ENCODE data around the gene TMED5. TPM values are rescaled to one million over a fixed set of nuclear protein-coding genes. Genes with fewer than 3 reads are reported as not detected.
A peak's percentile ranks its signal among the peaks of the same experiment; 100 is the strongest.

TMED5 gene
- total and polyA plus RNA-seq, 4 donors: 15.1 to 132 (median 56.4) TPM

- DNase-seq (no peak), ATAC-seq (ENCODE audit: insufficient read depth, low FRiP score) (no peak)
- no peak overlapping the region for H3K9ac ChIP-seq (ENCODE audit: insufficient read depth in 1 of 2, low read length in 2 of 2)
- peaks cover 2 to 25% (median 6%) of the 10 kb centered on the region in 4 donors for H3K36me3 ChIP-seq (ENCODE audit: control insufficient read depth in 4 of 4, insufficient read depth in 4 of 4, low read length in 4 of 4)
- H3K4me3 ChIP-seq: no peak overlapping the region
- H3K4me1 ChIP-seq (ENCODE audit: control insufficient read depth in 5 of 5, insufficient read depth in 5 of 5, low read length in 5 of 5): no peaks in the 10 kb centered on the region
- TF ChIP-seq, protein P1, sequence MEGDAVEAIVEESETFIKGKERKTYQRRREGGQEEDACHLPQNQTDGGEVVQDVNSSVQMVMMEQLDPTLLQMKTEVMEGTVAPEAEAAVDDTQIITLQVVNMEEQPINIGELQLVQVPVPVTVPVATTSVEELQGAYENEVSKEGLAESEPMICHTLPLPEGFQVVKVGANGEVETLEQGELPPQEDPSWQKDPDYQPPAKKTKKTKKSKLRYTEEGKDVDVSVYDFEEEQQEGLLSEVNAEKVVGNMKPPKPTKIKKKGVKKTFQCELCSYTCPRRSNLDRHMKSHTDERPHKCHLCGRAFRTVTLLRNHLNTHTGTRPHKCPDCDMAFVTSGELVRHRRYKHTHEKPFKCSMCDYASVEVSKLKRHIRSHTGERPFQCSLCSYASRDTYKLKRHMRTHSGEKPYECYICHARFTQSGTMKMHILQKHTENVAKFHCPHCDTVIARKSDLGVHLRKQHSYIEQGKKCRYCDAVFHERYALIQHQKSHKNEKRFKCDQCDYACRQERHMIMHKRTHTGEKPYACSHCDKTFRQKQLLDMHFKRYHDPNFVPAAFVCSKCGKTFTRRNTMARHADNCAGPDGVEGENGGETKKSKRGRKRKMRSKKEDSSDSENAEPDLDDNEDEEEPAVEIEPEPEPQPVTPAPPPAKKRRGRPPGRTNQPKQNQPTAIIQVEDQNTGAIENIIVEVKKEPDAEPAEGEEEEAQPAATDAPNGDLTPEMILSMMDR (IDR thresholded peaks at IDR 0.05; ENCODE audit: control extremely low read depth, extremely low read depth): no peak
- H3K9me3 ChIP-seq (ENCODE audit: control insufficient read depth in 4 of 4, insufficient read depth in 3 of 4, low read length in 3 of 4): peaks cover 0 to 3% (median 0%) of the 10 kb centered on the region in 4 donors
- H3K27ac ChIP-seq (ENCODE audit: low read depth in 1 of 2, low read length in 1 of 2): no peak overlapping the region
- H3K27me3 ChIP-seq (ENCODE audit: control insufficient read depth in 3 of 3, insufficient read depth in 3 of 3, low read length in 2 of 3): no peaks in the 10 kb centered on the region
- WGBS, 2 donors: 88 to 96% methylated on average over 1 of the region's 1 CpG
Measured at GRCh38 chr1:93111065-93111464, 69.1 kb downstream of the TMED5 start.

GRCh38 chr1:93109578-93109977 is 70.6 kb downstream of the TMED5 start:
- H3K27ac ChIP-seq (ENCODE audit: low read depth in 1 of 2, low read length in 1 of 2): no peak overlapping the region
- TF ChIP-seq, protein P1 (IDR thresholded peaks at IDR 0.05; ENCODE audit: control extremely low read depth, extremely low read depth): no peak
- no peak overlapping the region for H3K4me3 ChIP-seq
- H3K9me3 ChIP-seq (ENCODE audit: control insufficient read depth in 4 of 4, insufficient read depth in 3 of 4, low read length in 3 of 4): peaks cover 0 to 3% (median 0%) of the 10 kb centered on the region in 4 donors
- no peak for ATAC-seq (ENCODE audit: insufficient read depth, low FRiP score)
- H3K9ac ChIP-seq (ENCODE audit: insufficient read depth in 1 of 2, low read length in 2 of 2): no peak overlapping the region
- WGBS, 2 donors: 96 to 100% methylated on average over 2 of the region's 2 CpGs
- peaks cover 2 to 18% (median 5%) of the 10 kb centered on the region in 4 donors for H3K36me3 ChIP-seq (ENCODE audit: control insufficient read depth in 4 of 4, insufficient read depth in 4 of 4, low read length in 4 of 4)
- H3K4me1 ChIP-seq (ENCODE audit: control insufficient read depth in 5 of 5, insufficient read depth in 5 of 5, low read length in 5 of 5): no peaks in the 10 kb centered on the region
- peak in 1 of 3 donors; percentile 5 for DNase-seq
- H3K27me3 ChIP-seq (ENCODE audit: control insufficient read depth in 3 of 3, insufficient read depth in 3 of 3, low read length in 2 of 3): no peaks in the 10 kb centered on the region

DNA sequence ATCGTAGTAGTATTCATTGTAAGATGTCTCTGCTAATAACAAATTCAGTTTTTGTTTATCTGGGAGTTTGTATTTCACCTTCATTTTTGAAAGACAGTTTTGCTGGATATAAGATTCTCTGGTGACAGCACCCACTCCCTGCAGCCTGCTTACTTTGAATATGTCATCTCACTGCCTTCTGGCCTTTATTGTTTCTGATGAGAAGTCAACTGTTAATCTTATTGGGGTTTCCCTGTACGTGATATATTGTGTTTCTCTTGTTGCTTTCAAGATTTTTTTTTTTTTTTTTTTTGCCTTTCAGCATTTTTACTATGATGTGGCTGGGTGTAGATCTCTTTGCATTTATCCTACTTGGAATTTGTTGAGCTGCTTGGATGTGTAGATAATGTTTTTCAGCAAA is 71.9 kb downstream of the TMED5 start:
- no peaks in the 10 kb centered on the region for H3K4me1 ChIP-seq (ENCODE audit: control insufficient read depth in 5 of 5, insufficient read depth in 5 of 5, low read length in 5 of 5)
- H3K36me3 ChIP-seq (ENCODE audit: control insufficient read depth in 4 of 4, insufficient read depth in 4 of 4, low read length in 4 of 4): peaks cover 2 to 18% (median 5%) of the 10 kb centered on the region in 4 donors
- no peak overlapping the region for H3K4me3 ChIP-seq
- H3K27ac ChIP-seq (ENCODE audit: low read depth in 1 of 2, low read length in 1 of 2): no peak overlapping the region
- TF ChIP-seq, protein P1 (IDR thresholded peaks at IDR 0.05; ENCODE audit: control extremely low read depth, extremely low read depth): no peak
- H3K9ac ChIP-seq (ENCODE audit: insufficient read depth in 1 of 2, low read length in 2 of 2): no peak overlapping the region
- ATAC-seq (ENCODE audit: insufficient read depth, low FRiP score): no peak
- WGBS, 2 donors: 94 to 95% methylated on average over 2 of the region's 2 CpGs
- H3K27me3 ChIP-seq (ENCODE audit: control insufficient read depth in 3 of 3, insufficient read depth in 3 of 3, low read length in 2 of 3): no peaks in the 10 kb centered on the region
- no peak for DNase-seq
- peaks cover 0 to 3% (median 0%) of the 10 kb centered on the region in 4 donors for H3K9me3 ChIP-seq (ENCODE audit: control insufficient read depth in 4 of 4, insufficient read depth in 3 of 4, low read length in 3 of 4)

- TF ChIP-seq, protein P1 (IDR thresholded peaks at IDR 0.05; ENCODE audit: control extremely low read depth, extremely low read depth): no peak
- Histone ChIP-seq H3K4me1 (ENCODE audit: control insufficient read depth in 5 of 5, insufficient read depth in 5 of 5, low read length in 5 of 5) (no peaks in the 10 kb centered on the region), H3K9me3 (ENCODE audit: control insufficient read depth in 4 of 4, insufficient read depth in 3 of 4, low read length in 3 of 4) (peaks cover 0 to 3% (median 0%) of the 10 kb centered on the region in 4 donors), H3K27me3 (ENCODE audit: control insufficient read depth in 3 of 3, insufficient read depth in 3 of 3, low read length in 2 of 3) (no peaks in the 10 kb centered on the region), H3K4me3 (no peak overlapping the region), H3K36me3 (ENCODE audit: control insufficient read depth in 4 of 4, insufficient read depth in 4 of 4, low read length in 4 of 4) (peaks cover 2 to 18% (median 3%) of the 10 kb centered on the region in 4 donors), H3K9ac (ENCODE audit: insufficient read depth in 1 of 2, low read length in 2 of 2) (no peak overlapping the region), H3K27ac (ENCODE audit: low read depth in 1 of 2, low read length in 1 of 2) (no peak overlapping the region)
- no peak for DNase-seq
- 97 to 98% methylated on average over 4 of the region's 4 CpGs for WGBS, 2 donors
- ATAC-seq (ENCODE audit: insufficient read depth, low FRiP score): no peak
Measured at GRCh38 chr1:93107395-93107794, 72.8 kb downstream of the TMED5 start.
